ENCODE data around the gene PHETA2.

DNA sequence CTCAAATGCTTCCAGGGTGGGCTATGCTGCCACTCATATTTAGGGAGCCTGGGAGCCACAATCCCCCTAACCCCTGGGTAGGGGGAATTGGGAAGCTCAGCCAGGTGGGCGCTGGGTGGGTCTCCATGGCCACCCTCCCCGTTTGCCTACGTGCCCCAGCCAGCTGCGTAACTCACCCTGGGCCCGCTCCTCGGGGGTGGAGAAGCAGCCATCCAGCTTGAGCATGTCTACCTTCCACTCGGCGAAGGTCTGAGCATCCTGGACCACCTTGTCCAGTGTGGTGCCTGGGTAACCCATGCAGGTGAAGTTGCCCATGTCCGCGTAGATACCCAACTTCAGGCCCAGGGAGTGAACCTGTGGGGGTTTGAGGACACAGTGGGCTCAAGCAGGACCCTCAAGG is 7.1 kb upstream of the PHETA2 start:
- TF ChIP-seq, protein P1, sequence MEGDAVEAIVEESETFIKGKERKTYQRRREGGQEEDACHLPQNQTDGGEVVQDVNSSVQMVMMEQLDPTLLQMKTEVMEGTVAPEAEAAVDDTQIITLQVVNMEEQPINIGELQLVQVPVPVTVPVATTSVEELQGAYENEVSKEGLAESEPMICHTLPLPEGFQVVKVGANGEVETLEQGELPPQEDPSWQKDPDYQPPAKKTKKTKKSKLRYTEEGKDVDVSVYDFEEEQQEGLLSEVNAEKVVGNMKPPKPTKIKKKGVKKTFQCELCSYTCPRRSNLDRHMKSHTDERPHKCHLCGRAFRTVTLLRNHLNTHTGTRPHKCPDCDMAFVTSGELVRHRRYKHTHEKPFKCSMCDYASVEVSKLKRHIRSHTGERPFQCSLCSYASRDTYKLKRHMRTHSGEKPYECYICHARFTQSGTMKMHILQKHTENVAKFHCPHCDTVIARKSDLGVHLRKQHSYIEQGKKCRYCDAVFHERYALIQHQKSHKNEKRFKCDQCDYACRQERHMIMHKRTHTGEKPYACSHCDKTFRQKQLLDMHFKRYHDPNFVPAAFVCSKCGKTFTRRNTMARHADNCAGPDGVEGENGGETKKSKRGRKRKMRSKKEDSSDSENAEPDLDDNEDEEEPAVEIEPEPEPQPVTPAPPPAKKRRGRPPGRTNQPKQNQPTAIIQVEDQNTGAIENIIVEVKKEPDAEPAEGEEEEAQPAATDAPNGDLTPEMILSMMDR (conservative IDR thresholded peaks at IDR 0.05 in 1 of 2, IDR thresholded peaks at IDR 0.05 in 1 of 2; ENCODE audit: extremely low read depth in 1 of 2, insufficient read depth in 1 of 2, low read depth in 1 of 2, low read length in 2 of 2), result no peak
- no peak for TF ChIP-seq EZH2 (IDR thresholded peaks at IDR 0.05; ENCODE audit: borderline replicate concordance, low read length)

All from mammary epithelial cell (primary cell).